ENCODE measurements around the gene SP3.

The SP3 gene

DNA sequence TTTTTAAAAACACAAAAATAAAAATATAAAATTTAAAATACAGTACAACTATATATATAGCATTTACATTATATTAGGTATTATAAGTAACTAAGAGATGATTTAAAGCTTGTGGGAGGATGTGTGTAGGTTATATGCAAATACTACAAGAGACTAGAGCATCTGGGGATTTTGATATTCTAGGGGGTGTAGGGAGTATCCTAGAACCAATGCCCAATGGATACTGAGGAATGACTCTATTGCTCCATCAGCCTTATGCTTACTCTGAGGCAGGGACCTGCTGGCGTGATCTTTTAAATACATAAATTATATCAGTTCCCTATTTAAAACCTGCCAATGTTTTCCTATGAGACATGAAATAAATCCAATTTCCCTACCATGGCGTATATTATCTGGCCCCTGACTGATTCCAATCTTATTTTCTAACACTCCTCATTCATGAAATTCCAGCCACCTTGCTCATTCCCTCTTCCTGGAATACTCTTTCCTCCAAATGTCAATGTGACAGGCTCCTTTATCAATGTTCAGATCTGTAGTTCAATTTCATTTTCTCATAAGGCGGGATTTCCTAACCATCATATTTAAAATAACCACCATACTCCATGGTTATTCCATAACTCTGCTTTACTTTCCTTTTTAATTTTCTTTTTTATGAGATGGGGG, 22.2 kb downstream of the SP3 start:
- DNase-seq (ENCODE audit: low read depth), result no peak

DNA sequence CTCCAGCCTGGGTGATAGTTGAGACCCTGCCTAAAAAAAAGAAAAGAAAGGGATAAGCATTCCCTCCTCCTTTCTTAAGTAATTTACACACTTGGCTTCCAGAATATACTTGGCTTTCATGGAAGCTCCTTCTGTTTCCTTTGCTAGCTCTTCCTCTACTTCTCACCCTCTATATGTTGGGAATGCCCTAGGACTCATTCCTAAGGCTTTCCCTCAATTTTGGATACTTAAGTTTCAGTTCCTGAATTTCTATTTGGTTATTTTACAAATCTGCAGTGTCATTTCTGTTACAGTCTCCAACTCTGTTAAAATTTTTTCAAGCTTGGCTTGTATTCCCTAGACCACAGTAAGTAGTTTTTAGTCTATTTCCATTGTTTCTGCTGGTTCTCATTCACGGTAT, 23.6 kb downstream of the SP3 start:
- DNase-seq (ENCODE audit: low read depth), result no peak

DNA sequence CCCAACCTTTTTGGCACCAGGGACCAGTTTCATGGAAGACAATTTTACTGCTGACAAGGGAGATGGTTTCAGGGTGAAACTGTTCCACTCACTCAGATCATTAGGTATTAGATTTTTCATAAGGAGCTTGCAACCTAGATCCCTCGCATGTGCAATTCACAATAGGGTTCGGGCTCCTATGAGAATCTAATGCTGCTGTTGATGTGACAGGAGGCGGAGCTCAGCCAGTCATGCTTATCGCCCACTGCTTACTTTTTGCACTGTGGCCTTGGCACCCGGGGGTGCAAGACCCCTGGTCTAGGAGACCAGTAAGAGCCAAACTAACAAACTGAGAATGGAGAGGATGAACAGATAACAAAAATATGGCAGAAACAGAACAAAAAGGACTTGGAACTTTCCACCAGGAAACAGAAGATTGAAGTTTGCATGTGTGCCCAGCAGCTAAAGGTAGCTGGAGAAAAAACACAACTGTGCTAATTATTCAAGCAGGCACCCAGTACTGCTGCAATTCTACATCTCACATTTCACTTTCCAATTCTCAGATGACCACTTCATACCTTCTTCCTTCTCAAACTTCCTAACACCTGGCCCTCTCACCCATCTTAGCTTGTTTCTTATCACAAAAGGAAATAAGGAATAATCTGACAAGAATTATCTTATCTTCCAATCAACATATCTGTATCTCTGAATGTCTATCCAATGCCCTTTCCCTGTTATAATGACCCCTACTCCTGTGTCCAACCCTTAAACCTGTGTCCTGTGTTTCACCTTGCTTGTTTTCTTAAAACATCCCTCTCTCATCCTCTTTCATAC, 24.8 kb downstream of the SP3 start:
- DNase-seq (ENCODE audit: low read depth), result no peak

DNA sequence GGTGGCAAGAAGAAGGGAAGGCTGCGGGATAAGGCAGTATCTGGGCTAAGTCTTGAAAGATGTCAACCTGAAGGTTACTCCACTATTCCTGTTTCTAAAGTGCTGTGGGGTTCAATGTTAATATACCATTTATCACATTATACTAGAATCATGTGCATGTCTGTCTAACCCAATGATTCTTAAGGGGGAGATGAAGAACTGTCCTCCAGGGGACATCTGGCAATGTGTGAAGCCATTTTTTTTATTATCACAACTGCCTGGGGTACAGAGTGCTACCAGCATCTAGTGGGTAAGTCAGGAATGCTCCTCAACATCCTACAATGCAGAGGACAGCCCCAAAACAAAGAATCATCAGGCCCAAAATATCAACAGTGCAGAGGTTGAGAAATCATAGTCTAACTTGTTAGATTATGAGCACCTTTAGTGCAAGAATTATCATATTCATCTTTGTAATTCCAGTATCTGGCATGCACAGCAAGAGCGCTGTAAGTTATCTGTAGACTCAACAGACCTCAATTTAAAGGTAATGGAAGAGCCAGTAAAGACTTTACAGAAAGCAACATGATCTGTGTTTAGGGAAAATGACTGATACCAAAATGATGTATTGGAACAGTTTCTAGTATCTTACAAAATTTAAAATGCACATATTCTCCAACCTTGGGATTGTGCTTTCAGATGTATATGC, 26.3 kb downstream of the SP3 start:
- no peak for DNase-seq (ENCODE audit: low read depth)

DNA sequence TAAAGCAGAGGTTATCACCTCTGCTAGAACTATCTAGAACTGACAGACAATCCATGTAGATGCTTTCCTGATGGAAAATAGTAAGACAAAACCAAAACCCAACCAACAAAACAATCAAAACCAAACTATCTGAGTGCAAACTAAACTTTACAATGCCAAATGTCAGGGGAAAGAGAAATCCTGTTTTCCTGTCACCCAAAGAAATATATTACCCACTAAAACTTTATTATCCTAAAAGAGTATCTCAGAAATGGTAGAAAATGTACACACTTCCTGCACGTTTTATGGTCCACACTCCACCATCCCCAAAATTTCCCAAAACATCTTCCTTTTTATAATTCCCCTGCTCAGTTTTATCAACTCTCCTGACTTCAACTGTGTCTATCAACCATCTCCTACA, 29.9 kb downstream of the SP3 start:
- DNase-seq (ENCODE audit: low read depth), result no peak

DNA sequence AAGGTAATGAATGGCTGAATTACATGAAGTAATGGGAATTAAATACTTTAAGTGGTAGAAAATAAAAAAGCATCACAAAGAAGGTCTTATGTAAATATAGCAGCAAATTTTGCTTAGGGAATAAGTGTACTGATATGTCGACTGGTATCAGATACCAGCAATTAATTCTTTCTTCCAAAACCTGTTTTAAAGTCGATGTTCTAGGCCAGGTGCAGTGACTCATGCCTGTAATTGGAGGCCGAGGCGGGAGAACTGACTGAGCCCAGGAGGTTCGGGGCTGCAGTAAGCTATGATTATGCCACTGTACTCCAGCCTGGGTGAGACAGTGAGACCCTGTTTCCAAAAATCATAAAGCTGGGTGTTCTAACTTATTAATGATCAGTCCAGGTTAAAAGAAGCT, 30.3 kb downstream of the SP3 start:
- DNase-seq (ENCODE audit: low read depth), result no peak

DNA sequence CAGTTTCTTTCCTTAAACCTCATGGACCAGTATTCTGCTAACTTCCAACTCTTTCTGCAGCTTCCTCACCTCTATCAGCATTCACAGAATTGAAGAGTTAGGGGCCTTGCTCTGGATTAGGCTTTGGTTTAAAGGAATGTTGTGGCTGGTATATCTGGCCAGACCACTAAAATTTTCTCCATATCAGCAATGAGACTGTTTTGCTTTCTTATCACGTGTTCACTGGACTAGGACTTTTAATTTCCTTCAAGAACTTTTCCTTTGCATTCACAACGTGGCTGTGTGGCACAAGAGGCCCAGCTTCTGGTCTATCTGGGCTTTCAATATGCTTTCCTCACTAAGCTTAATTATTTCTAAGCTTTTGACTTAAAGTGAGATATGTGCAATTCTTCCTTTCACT, 33.4 kb downstream of the SP3 start:
- peak; percentile 51 for DNase-seq (ENCODE audit: low read depth)

DNA sequence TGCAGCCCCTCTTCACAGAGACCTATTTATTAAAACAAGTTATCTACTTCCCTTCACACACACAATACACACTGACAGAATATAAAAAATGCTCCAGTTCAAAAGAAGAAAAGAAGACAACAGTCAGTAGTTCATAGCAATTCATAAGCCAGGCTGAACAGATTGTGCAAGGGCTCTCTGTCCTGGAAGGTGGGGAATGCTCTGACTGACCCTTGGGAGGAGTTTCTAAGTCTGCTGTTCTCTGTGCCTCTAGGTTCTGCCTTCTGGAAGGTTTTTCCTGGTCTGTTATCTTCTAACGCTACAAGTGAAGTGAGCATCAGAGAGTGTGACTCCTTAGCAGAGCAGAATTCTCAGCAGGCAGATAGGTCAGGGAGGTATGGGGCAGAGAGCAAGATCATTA, 35.7 kb downstream of the SP3 start:
- peak; percentile 90 for DNase-seq (ENCODE audit: low read depth)

DNA sequence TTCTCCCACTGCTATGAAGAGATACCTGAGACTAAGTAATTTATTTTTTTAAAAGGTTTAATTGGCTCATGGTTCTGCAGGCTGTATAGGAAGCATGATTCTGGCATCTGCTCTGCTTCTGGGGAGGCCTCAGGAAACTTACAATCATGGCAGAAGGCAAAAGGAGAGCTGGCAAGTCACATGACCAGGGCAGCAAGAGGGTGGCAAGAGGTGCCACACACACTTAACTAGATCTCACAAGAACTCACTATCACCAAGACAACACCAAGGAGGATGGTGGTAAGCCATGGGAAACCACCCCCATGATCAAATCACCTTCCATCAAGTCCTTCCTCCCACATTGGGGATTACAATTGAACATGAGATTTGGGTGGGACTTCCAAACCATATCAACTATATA, 38.3 kb downstream of the SP3 start:
- no peak for DNase-seq (ENCODE audit: low read depth)

DNA sequence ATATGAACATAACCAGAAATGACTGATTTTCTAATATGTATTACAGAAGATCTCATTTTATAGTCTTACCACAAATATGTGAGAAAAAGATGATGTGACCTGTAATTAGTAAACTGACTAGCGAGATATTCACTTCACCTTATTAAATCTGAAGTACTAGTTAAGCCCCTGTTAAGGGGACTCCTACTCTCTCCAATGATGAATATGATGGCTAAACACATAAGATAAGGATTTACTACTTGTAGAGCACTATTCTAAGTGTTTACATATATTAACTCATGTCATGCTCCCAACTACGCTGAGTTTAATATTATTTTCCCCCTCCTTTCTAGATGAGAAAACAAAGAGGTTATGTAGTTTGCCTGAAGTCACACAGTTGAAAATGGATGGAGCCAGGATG, 40.9 kb downstream of the SP3 start:
- no peak for DNase-seq (ENCODE audit: low read depth)

DNA sequence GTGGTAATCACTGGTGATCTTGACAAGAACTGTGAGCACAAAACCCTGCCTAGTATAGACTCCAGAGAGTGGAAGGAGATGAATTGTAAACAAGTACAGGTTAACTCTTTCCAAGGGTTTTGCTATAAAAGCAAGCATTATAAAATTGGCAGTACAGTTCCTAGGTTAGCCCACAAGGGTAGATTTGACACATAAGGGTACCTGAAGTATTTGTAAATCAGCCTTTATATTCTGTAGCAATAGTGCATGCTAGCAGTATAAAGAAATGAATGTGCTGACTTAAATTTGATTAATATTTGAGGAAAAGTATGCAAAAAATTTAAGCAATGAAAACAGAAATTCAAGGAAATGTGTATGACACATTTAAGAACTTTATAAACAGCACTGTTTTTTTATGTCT, 42.4 kb downstream of the SP3 start:
- DNase-seq (ENCODE audit: low read depth), result peak; percentile 40

DNA sequence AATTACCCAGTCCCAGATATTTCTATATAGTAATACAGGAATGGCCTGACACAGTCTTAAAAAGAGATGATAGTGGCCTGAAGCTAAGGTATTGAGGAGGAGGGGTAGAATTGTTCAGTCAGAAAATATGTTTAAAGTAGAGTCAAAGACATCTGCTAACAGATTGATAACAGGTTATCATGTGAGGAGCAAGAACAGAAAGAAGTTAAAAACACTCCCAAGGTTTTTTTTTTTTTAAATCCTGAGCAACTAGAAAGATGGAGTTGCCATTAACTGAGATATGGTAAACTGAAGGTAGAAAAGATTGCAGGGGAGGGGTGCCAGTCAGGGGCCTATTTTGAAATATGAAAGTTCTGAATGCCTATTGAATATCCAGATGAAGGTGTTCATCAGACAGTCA, 43.1 kb downstream of the SP3 start:
- no peak for DNase-seq (ENCODE audit: low read depth)

DNA sequence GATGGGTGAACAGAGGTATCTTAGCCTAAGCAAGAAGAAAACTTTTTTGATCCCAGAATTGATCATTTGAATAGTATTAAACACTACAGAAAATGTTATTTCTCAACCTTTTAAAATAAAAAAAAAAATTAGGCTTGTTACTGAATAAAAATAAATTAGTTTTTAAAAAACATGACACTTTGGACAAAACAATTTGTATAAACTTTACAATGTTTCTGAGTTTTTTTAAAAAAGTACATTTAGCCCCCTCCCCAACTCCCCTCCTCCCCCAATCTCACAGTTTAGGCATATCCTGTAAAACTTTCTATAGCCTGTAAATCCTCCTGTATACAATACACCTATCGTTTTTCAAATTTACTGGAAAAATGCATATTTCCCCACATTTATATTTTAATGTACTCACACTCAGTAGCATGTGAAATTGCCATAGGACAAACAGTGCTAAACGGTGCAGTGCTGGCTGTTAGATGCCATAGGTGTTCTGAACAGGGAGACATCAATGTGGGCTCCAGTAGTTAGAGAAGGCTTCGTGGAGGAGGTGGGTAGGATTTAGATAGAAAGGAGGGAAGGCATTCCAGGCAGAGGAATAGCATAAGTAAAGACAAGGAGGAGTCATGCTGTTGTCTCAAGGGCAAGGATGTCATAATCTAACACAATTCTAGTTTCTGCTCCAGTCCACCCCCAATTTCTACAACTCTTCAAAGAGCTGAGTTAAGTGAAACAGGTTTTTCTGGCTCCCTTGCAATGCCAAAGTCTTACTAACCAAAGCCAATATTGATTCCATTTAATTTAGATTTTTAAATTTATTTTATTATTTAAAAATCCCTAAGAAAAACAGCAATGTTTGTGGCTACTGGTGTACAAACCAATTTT, 50.9 kb downstream of the SP3 start:
- DNase-seq (ENCODE audit: low read depth), result peak; percentile 30

DNA sequence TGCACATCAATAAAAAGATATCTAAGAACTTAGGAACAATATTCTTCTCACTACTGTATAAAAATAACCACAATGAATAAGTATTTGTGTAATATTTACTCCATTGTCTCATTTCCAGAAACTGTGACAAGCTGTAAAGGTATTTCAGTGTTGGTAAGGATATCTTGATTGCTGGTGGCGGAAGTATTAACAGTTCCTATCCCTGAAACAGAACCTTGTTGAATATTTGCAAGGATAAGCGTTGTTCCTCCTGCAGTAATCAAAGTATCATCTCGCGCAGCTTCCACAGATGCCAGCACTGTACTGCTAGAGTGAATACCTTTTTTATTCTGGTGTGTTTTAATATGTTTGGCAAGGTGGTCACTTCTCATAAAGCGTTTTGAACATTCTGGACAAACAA, 55.3 kb downstream of the SP3 start:
- DNase-seq (ENCODE audit: low read depth), result peak; percentile 55

DNA sequence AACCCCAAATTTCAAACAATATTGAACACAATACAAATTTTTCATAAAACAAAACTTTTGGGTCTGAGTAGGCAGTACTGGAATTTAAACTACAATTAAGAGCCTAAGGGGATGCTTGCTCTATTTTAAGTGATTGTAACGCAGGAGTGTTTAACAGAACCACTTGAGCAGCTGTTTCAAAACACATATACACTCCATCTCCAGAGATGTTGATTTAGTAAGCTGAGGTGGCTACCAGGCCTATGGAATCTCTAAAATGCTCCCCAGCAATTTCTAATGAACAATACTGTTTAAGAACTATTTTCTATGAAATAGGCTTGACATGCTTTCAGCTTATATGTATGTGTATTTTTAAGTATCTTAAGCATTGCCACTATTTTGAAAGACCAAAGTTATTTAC, 58.5 kb downstream of the SP3 start:
- no peak for DNase-seq (ENCODE audit: low read depth)

DNA sequence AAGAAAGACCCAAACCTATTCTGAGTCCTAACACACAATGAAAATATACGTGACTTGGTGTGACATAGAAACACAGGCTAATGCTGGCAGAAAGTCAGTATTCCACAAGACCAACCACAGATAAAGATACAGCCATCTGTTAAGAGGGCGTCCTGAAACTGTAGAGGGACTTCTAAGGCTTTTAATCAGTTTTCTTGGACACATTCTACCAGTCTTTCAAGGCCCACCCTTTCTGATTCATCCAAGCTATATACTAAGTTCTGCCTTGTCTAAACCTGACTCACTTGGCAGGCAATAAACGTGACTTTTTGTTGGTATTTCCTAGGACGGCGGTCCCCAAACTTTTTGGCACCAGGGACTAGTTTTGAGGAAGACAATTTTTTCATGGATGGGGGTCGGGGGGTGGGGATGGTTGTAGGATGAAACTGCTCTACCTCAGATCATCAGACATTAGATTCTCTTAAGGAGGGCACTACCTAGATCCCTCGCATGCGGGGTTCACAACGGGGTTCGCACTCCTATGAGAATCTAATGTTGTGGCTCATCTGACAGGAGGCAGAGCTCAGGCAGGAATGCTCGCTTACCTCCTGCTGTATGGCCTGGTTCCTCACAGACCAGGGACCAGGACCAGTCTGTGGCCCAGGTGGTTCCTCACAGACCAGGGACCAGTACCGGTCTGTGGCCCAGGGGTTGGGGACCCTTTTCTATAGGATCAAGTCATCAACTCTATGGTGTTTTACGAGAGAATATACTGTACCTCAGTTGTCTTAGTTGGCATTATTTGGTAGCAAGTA, 61.4 kb downstream of the SP3 start:
- DNase-seq (ENCODE audit: low read depth), result peak; percentile 26

DNA sequence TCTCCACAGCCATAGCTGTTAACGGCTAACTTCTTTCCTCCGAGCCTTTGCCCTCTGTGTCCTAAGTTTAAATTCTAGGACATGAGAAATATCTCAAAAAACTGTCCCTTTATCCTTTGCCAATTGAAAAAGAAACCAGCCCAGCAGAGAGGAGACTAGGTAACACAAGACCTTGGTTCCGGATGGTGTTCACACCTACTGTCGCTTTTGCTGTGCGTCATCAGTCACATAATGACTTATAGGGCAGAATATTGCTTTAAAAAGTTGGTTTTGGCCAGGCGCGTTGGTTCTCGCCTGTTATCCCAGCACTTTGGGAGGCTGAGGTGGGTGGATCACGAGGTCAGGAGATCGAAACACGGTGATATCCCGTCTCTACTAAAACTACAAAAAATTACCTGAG, 66.2 kb downstream of the SP3 start:
- no peak for DNase-seq (ENCODE audit: low read depth)

DNA sequence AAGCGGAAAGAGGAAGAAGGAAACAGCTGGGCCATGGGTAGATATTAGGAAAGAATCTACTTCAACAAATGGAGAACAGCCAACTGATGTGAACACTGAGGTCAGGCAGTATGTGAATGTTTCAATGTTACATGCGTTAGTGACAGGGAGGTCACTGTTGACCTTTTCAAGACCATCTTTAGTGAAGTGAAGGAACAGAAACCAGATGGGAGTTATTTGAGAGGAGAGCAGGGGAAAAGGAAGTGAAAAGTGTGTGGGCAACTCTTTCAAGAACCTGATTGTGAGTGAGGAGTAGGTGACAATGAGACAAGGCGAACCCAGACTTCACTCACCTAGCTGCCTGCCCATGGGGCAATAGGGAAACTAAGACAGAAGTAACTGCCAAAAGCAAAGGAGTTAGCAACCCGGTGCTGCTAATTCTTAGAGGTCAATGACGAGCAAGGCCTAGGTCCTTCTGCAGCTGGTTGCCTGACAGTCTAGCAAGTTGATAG, 67.0 kb downstream of the SP3 start:
- DNase-seq (ENCODE audit: low read depth), result no peak

DNA sequence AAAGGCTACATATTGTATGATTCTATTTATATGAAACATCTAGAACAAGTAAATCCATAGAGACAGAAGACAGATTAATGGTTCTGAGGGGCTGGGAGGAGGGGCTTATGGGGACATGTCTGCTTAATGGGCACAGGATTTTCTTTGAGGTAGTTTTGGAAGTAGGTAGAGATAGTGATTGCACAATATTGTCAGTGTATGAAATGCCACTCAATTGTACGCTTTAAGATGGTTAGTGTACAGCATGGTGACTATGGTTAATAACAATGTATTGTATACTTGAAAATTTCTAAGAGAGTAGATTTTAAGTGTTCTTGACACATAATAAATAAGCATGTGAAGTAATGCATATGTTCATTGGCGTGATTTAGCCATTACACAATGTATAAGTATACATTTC, 68.4 kb downstream of the SP3 start:
- no peak for DNase-seq (ENCODE audit: low read depth)

DNA sequence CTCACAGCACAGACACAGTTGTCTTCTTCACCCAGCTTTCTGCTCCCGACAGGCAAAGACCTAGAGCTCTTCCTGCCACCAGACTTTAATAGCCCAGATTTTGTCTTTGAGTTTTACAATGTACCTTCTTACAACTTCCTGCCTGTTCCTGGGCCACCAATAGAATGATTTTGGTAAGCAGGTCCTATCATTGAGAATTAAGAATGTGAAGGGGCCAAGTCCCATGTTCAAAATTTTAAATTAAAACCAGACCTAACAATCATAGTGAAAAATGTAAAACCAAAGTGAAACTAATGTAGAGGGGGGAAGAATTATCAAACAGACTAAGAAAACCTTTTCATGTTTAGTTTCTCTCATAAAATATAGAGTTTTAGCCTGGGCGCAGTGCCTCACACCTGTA, 72.8 kb downstream of the SP3 start:
- DNase-seq (ENCODE audit: low read depth), result no peak

DNA sequence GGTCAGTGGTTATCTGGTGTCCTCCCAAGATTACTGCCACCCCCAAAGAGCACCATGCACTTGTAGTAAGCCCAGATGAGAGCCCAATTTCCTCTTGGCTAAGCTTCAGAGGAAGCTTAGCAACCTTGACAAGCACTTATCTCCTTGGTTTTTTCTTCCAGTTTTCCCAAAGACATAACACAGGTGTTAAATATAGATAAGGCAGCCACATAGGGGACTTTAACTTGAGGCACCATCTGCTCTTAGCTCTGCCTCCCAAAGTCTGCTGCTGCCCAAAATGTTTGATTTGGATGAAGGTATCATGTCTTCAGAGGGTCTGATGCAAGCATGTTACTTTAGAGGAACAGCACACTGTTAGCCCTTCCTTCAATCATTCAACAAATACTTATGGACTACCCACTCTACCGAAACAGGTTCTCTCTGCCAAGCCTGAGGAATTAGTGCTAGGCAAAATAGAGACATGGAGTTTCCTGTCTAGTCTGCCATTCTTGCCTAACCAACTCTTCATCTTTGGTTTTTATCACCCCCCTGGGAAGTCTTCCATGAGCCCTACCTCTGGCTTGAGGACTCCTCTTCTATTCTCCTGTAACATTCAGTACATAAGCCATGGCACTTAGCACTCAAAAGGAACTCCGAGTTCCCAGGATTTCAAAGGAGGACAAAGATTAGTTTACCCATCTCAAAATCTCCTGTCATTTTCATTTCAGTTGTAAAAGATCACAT, 73.7 kb downstream of the SP3 start:
- DNase-seq (ENCODE audit: low read depth), result no peak

Measured in amniotic epithelial cell (primary cell).